PC-9 (cell line): ENCODE results near the gene ACSS2. TPM values are rescaled to one million over a fixed set of nuclear protein-coding genes. Genes with fewer than 3 reads are reported as not detected.
A peak's percentile ranks its signal among the peaks of the same experiment; 100 is the strongest.
"Not testable (repeated sequence)": the region's sequence is repeated elsewhere in the genome, so short reads cannot be mapped to it uniquely, and the experiment has no call there.

Experiments
- BruUV-seq: library from RNA; stranded (reverse); fragments of 400-500 nt; replicated peaks from 2 replicates; lab custom pipeline; 2021; lab: Mats Ljungman, UMichigan
- CTCF ChIA-PET: fragments of 300-600 bp; sonication (Branson Sonifier 250); formaldehyde crosslinking; loops from one replicate; lab custom pipeline; 2022; ENCODE audit warnings: antibody characterized with exemption; lab: Charles Lee
- POLR2A ChIA-PET: fragments of 300-600 bp; sonication (Branson Sonifier 250); formaldehyde crosslinking; loops from one replicate; lab custom pipeline; 2022; ENCODE audit warnings: antibody characterized with exemption; ENCODE audit not compliant: unreplicated experiment; lab: Charles Lee
- DNase-seq, 2 experiments: peaks; one replicate each; pipeline versions ENCODE4 v3.0.0 to v3.0.0-alpha.2; 2015 to 2022; ENCODE audit warnings: mixed read lengths in 1 of 2
- H2AFZ ChIP-seq: fragments of 200-600 bp; sonication (generic); 2 replicates; pipeline ENCODE4 v1.8.1; 2017; ENCODE audit warnings: antibody characterized with exemption
- H3F3A ChIP-seq: fragments of 200-600 bp; sonication (generic); 2 replicates; pipeline ENCODE4 v1.8.1; 2017; ENCODE audit warnings: antibody characterized with exemption, mild to moderate bottlenecking, low read depth; ENCODE audit not compliant: insufficient read depth
- H3K27ac ChIP-seq: fragments of 200-600 bp; sonication (generic); 2 replicates; pipeline ENCODE4 v1.6.1; 2016; ENCODE audit warnings: mixed run types
- H3K27me3 ChIP-seq: fragments of 200-600 bp; sonication (generic); 2 replicates; pipeline ENCODE4 v1.6.1; 2016; ENCODE audit warnings: low read depth, mixed run types; ENCODE audit not compliant: insufficient read depth
- H3K36me3 ChIP-seq: fragments of 200-600 bp; sonication (generic); 2 replicates; pipeline ENCODE4 v1.6.1; 2016; ENCODE audit warnings: low read depth, mixed run types
- H3K4me1 ChIP-seq: fragments of 200-600 bp; sonication (generic); replicated peaks from 2 replicates; pipeline ENCODE4 v1.6.1; 2016; ENCODE audit warnings: mixed run types; ENCODE audit not compliant: insufficient read depth
- H3K4me2 ChIP-seq: fragments of 200-600 bp; sonication (generic); 2 replicates; pipeline ENCODE4 v1.6.1; 2017; ENCODE audit warnings: mixed run types
- H3K4me3 ChIP-seq: fragments of 200-600 bp; sonication (generic); 2 replicates; pipeline ENCODE4 v1.6.1; 2016; ENCODE audit warnings: mixed run types
- H3K79me2 ChIP-seq: fragments of 200-600 bp; sonication (generic); 2 replicates; pipeline ENCODE4 v1.6.1; 2017; ENCODE audit warnings: low read depth, mixed run types
- H3K9me2 ChIP-seq: fragments of 200-600 bp; sonication (generic); 2 replicates; pipeline ENCODE4 v1.8.1; 2017; ENCODE audit warnings: mild to moderate bottlenecking; ENCODE audit not compliant: insufficient read depth
- H3K9me3 ChIP-seq: fragments of 200-600 bp; sonication (generic); 2 replicates; pipeline ENCODE4 v1.8.1; 2016; ENCODE audit warnings: low read depth; ENCODE audit not compliant: insufficient read depth
- H4K20me1 ChIP-seq: fragments of 200-600 bp; sonication (generic); 2 replicates; pipeline ENCODE4 v1.8.1; 2017; ENCODE audit not compliant: insufficient read depth
- CTCF ChIP-seq: fragments of 200-600 bp; sonication (generic); conservative IDR thresholded peaks from 2 replicates; pipeline ENCODE4 v1.6.1; 2017; ENCODE audit warnings: mixed run types, antibody characterized with exemption, mild to moderate bottlenecking, moderate library complexity
- EZH2 ChIP-seq: fragments of 200-600 bp; sonication (generic); IDR thresholded peaks from 2 replicates; pipeline ENCODE4 v1.8.0; 2017; ENCODE audit warnings: antibody characterized with exemption, low read depth
- intact Hi-C: fragments of 100-400 bp; cut with micrococcal nuclease; formaldehyde crosslinking; loops from one replicate; pipeline ENCODE4 v1.10.0; 2022; ENCODE audit not compliant: unreplicated experiment
- total RNA-seq: library from RNA; stranded (reverse); gene quantifications from 2 replicates; pipeline ENCODE4 v1.2.3, GENCODE V29; 2021

Gene ACSS2
- total RNA-seq, 1 experiment from 2014 or later: 108 TPM

- H2AFZ ChIP-seq: peak overlapping the region; percentile 58; the same call in 1 of the 2 replicates
- POLR2A ChIA-PET: interaction anchor here (0.5 to 1.5 kb wide), 6 partner anchors 42 to 1250 kb away, joined by 3 to 8 read pairs (median 4); partner anchors contain the start of genes GSS and MYH7B
Observed at GRCh38 chr20:34875642-34876405, 588 bp upstream of the ACSS2 start.

GRCh38 chr20:34880215-34880850, 3.9 kb downstream of the ACSS2 start:
- peaks cover 26% of the 10 kb centered on the region for H3K36me3 ChIP-seq
- POLR2A ChIA-PET: interaction anchor here (0.6 kb wide), 1 partner anchor 774 kb away, joined by 3 read pairs; no protein-coding TSS in a partner anchor
- H3K4me3 ChIP-seq: no peak overlapping the region
- H3K9me3 ChIP-seq: no peaks in the 10 kb centered on the region
- BruUV-seq: no TSS peak
- H2AFZ ChIP-seq: no peak overlapping the region
- H3K4me2 ChIP-seq: peak overlapping the region; percentile 25
- CTCF ChIA-PET: interaction anchor here (0.6 kb wide), 3 partner anchors 10 to 165 kb away, joined by 4 to 13 read pairs (median 13); no protein-coding TSS in a partner anchor
- H3K27me3 ChIP-seq: no peaks in the 10 kb centered on the region
- peaks cover 28% of the 10 kb centered on the region for H3K4me1 ChIP-seq
- intact Hi-C loops: no loop called here
- no peak for DNase-seq
- H4K20me1 ChIP-seq: peaks cover 24% of the 10 kb centered on the region; the same call in 1 of the 2 replicates
- TF ChIP-seq CTCF (no peak), EZH2 (no peak)
- peaks cover 11% of the 10 kb centered on the region for H3F3A ChIP-seq
- peaks cover 44% of the 10 kb centered on the region for H3K79me2 ChIP-seq
- H3K27ac ChIP-seq: no peak overlapping the region
- H3K9me2 ChIP-seq: no peaks in the 10 kb centered on the region

More at GRCh38 chr20:34875642-34876405, 588 bp upstream of the ACSS2 start:
- Histone ChIP-seq H3F3A (peaks cover 8% of the 10 kb centered on the region; the same call in 1 of the 2 replicates), H3K4me1 (peaks cover 40% of the 10 kb centered on the region), H3K4me2 (peak overlapping the region; percentile 77), H4K20me1 (0 out of 2 replicates have a peak, but pooled peaks cover 6% of the 10 kb centered on the region), H3K9me3 (no peaks in the 10 kb centered on the region), H3K36me3 (no peaks in the 10 kb centered on the region), H3K27ac (peak overlapping the region; percentile 83), H3K27me3 (no peaks in the 10 kb centered on the region), H3K9me2 (no peaks in the 10 kb centered on the region), H3K79me2 (peaks cover 33% of the 10 kb centered on the region), H3K4me3 (peak overlapping the region; percentile 40; the same call in 1 of the 2 replicates)
- DNase-seq: peak; percentile 97 to 100
- TF ChIP-seq CTCF (peak; percentile 47), EZH2 (no peak)
- intact Hi-C loops: loop anchor here (1.0 to 10.0 kb wide), 7 partner anchors 31 to 393 kb away; partner anchors contain the start of genes GSS and MYH7B
- CTCF ChIA-PET: interaction anchor here (0.6 to 1.8 kb wide), 14 partner anchors 14 to 883 kb away, joined by 3 to 28 read pairs (median 6); partner anchors contain the start of genes GSS, MYH7B and TRPC4AP
- BruUV-seq: no TSS peak

GRCh38 chr20:34880971-34881370, 4.6 kb downstream of the ACSS2 start:
- H3K27me3 ChIP-seq, intact Hi-C loops, H3F3A ChIP-seq, H3K4me3 ChIP-seq, H3K27ac ChIP-seq, H3K9me2 ChIP-seq, H3K9me3 ChIP-seq, H2AFZ ChIP-seq, DNase-seq, BruUV-seq, H3K4me2 ChIP-seq: not testable (repeated sequence)
- H3K4me1 ChIP-seq: peaks cover 24% of the 10 kb centered on the region
- CTCF ChIA-PET: interaction anchor here (0.6 kb wide), 2 partner anchors 33 to 164 kb away, joined by 4 to 13 read pairs; no protein-coding TSS in a partner anchor
- peaks cover 24% of the 10 kb centered on the region; the same call in 1 of the 2 replicates for H4K20me1 ChIP-seq
- peaks cover 29% of the 10 kb centered on the region for H3K36me3 ChIP-seq
- peaks cover 44% of the 10 kb centered on the region for H3K79me2 ChIP-seq
- POLR2A ChIA-PET: interaction anchor here (0.6 kb wide), 1 partner anchor 9 kb away, joined by 6 read pairs; no protein-coding TSS in a partner anchor
